Vagina (tissue), 2 donors: ENCODE results near the gene ATG4B.

ENCODE experiments used
- CTCF ChIP-seq, 3 experiments: fragments of 450-650 bp in 2 of 3; fragments of 200-600 bp in 1 of 3; sonication (generic) in 1 of 3; IDR thresholded peaks; one replicate each; pipeline ENCODE4 v1.5.1; 2017 to 2019; ENCODE audit warnings: antibody characterized with exemption in 3 of 3, mild to moderate bottlenecking in 2 of 3, moderate library complexity in 2 of 3
- POLR2A ChIP-seq, 2 donors: fragments of 450-650 bp; IDR thresholded peaks; one replicate each; pipeline ENCODE4 v1.6.1; 2017; ENCODE audit warnings: antibody characterized with exemption in 2 of 2, mild to moderate bottlenecking in 2 of 2, moderate library complexity in 2 of 2
- POLR2AphosphoS5 ChIP-seq, 2 donors: sonication (generic); formaldehyde crosslinking; IDR thresholded peaks; one replicate each; pipeline ENCODE4 v1.9.0; 2017; ENCODE audit warnings: antibody characterized with exemption in 2 of 2, mild to moderate bottlenecking in 2 of 2, low read depth in 1 of 2; ENCODE audit not compliant: insufficient read depth in 1 of 2

GRCh38 chr2:241645915-241646645 lies 8.6 kb downstream of the ATG4B start:
- TF ChIP-seq CTCF (IDR thresholded peaks at IDR 0.05) (no peak), POLR2AphosphoS5 (IDR thresholded peaks at IDR 0.05; ENCODE audit: insufficient read depth in 1 of 2, low read depth in 1 of 2) (no peak), POLR2A (IDR thresholded peaks at IDR 0.05) (no peak)
